Neuronal stem cell (in vitro differentiated cells): ENCODE data around the gene UBA52.
A peak's percentile ranks its signal among the peaks of the same experiment; 100 is the strongest.

Source experiments
- DNase-seq: peaks from one replicate; pipeline ENCODE4 v3.0.0-alpha.2; 2013; ENCODE audit warnings: low spot score
- H2AFZ ChIP-seq: one replicate; pipeline ENCODE4 v1.6.1; 2013; ENCODE audit warnings: mild to moderate bottlenecking, low read length, inconsistent platforms
- H2AK5ac ChIP-seq: 2 replicates; pipeline ENCODE4 v1.6.1; 2013; ENCODE audit warnings: low read depth, mild to moderate bottlenecking, inconsistent platforms, low read length, moderate library complexity, mixed read lengths
- H2BK120ac ChIP-seq: 2 replicates; pipeline ENCODE4 v1.6.1; 2013; ENCODE audit warnings: low read depth, mild to moderate bottlenecking, inconsistent platforms, low read length, moderate library complexity, mixed read lengths
- H2BK12ac ChIP-seq: one replicate; pipeline ENCODE4 v1.6.1; 2013; ENCODE audit warnings: low read length, inconsistent platforms
- H2BK15ac ChIP-seq: 2 replicates; pipeline ENCODE4 v1.6.1; 2013; ENCODE audit warnings: mild to moderate bottlenecking, low read length, inconsistent platforms, mixed read lengths
- H2BK5ac ChIP-seq: one replicate; pipeline ENCODE4 v1.6.1; 2013; ENCODE audit warnings: inconsistent platforms, mild to moderate bottlenecking, low read length, moderate library complexity
- H3K14ac ChIP-seq: one replicate; pipeline ENCODE4 v1.6.1; 2013; ENCODE audit warnings: low read length, inconsistent platforms
- H3K18ac ChIP-seq: 2 replicates; pipeline ENCODE4 v1.6.1; 2013; ENCODE audit warnings: low read length, inconsistent platforms
- H3K23ac ChIP-seq: 2 replicates; pipeline ENCODE4 v1.6.1; 2013; ENCODE audit warnings: low read depth, mild to moderate bottlenecking, mixed read lengths, low read length, inconsistent platforms; ENCODE audit not compliant: poor library complexity
- H3K27ac ChIP-seq: replicated peaks from 3 replicates; pipeline ENCODE4 v1.5.1; 2013; ENCODE audit warnings: low read length, inconsistent platforms
- H3K27me3 ChIP-seq, 3 experiments: 2 replicates each; pipeline ENCODE4 v1.6.1; 2013; ENCODE audit warnings: low read length in 3 of 3, mild to moderate bottlenecking in 2 of 3, inconsistent platforms in 1 of 3, low read depth in 1 of 3, mixed read lengths in 1 of 3, moderate library complexity in 1 of 3; ENCODE audit not compliant: control insufficient read depth in 3 of 3, insufficient read depth in 3 of 3
- H3K36me3 ChIP-seq, 2 donors: replicated peaks in 1 of 2; 2 replicates each; pipeline ENCODE4 v1.6.1; 2013; ENCODE audit warnings: low read length in 2 of 2; ENCODE audit not compliant: control insufficient read depth in 2 of 2, insufficient read depth in 2 of 2
- H3K4ac ChIP-seq: 2 replicates; pipeline ENCODE4 v1.6.1; 2013; ENCODE audit warnings: inconsistent platforms, mild to moderate bottlenecking, low read length, moderate library complexity
- H3K4me1 ChIP-seq, 2 donors: 1 replicate in 1 of 2; 2 replicates in 1 of 2; pipeline ENCODE4 v1.6.1; 2013; ENCODE audit warnings: low read length in 2 of 2, low read depth in 1 of 2; ENCODE audit not compliant: control insufficient read depth in 2 of 2, insufficient read depth in 1 of 2
- H3K4me2 ChIP-seq: one replicate; pipeline ENCODE4 v1.6.1; 2013; ENCODE audit warnings: mild to moderate bottlenecking, low read length, inconsistent platforms; ENCODE audit not compliant: insufficient read depth, poor library complexity, severe bottlenecking
- H3K4me3 ChIP-seq, 2 donors: 2 replicates each; pipeline ENCODE4 v1.5.1; 2013; ENCODE audit warnings: low read length in 2 of 2, mild to moderate bottlenecking in 2 of 2, inconsistent platforms in 1 of 2, moderate library complexity in 1 of 2
- H3K79me1 ChIP-seq: one replicate; pipeline ENCODE4 v1.6.1; 2013; ENCODE audit warnings: low read depth, mild to moderate bottlenecking, inconsistent platforms, low read length, moderate library complexity
- H3K9ac ChIP-seq: one replicate; pipeline ENCODE4 v1.6.1; 2013; ENCODE audit warnings: mild to moderate bottlenecking, low read depth, low read length, inconsistent platforms; ENCODE audit not compliant: poor library complexity
- H3K9me3 ChIP-seq, 2 donors: replicated peaks in 1 of 2; 2 replicates each; pipeline versions ENCODE3 to v1.6.1; 2013; ENCODE audit warnings: low read length in 2 of 2, mild to moderate bottlenecking in 2 of 2, inconsistent platforms in 1 of 2, low read depth in 1 of 2, mixed read lengths in 1 of 2, moderate library complexity in 1 of 2; ENCODE audit not compliant: control insufficient read depth in 2 of 2, insufficient read depth in 1 of 2
- H4K8ac ChIP-seq: one replicate; pipeline ENCODE4 v1.6.1; 2013; ENCODE audit warnings: low read depth, mild to moderate bottlenecking, inconsistent platforms, low read length, moderate library complexity
- H4K91ac ChIP-seq: one replicate; pipeline ENCODE4 v1.6.1; 2013; ENCODE audit warnings: low read length, low read depth, mild to moderate bottlenecking, inconsistent platforms; ENCODE audit not compliant: poor library complexity
- WGBS, 2 donors: extraction: QIAGEN DNeasy Blood & Tissue Kit; methylation state at CpG; one replicate each; pipeline ENCODE4 v1.1.7; 2013; ENCODE audit warnings: missing lambda C conversion rate in 2 of 2, mixed read lengths in 1 of 2; ENCODE audit not compliant: insufficient read length in 2 of 2, insufficient replicate concordance in 1 of 2; ENCODE audit errors: extremely low coverage in 2 of 2; 5-methylcytosine and 5-hydroxymethylcytosine counted together

UBA52 gene

DNA sequence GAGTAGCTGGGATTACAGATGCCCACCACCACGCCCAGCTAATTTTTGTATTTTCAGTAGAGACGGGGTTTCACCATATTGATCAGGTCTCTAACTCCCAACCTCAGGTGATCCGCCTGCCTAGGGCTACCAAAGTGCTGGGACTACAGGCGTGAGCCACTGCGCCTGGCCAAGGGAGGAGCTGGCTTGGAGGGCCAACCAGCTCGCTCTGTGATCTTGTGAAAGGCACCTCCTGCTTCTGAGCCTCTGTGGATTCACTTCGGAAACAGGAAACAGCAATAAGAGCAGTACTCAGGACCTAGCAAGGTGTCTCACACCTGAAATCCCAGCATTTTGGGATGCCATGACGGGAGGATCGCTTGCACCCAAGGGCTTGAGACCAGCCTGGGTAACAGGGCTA lies 47.8 kb upstream of the UBA52 start:
- Histone ChIP-seq H3K36me3 (peaks cover 0 to 1% of the 10 kb centered on the region in 2 donors), H3K27me3 (no peaks in the 10 kb centered on the region), H3K14ac (no peak overlapping the region), H3K23ac (no peak overlapping the region), H4K8ac (no peak overlapping the region), H3K4ac (no peak overlapping the region), H2AFZ (no peak overlapping the region), H2BK120ac (no peak overlapping the region), H2BK15ac (no peak overlapping the region), H3K18ac (no peak overlapping the region), H3K9ac (peak overlapping the region; percentile 9), H2AK5ac (no peak overlapping the region), H3K79me1 (peaks cover 6% of the 10 kb centered on the region), H3K9me3 (no peaks in the 10 kb centered on the region), H3K4me2 (no peak overlapping the region), H3K4me3 (no peak overlapping the region), H3K27ac (no peak overlapping the region), H2BK12ac (no peak overlapping the region), H4K91ac (no peak overlapping the region), H3K4me1 (peaks cover 6 to 7% of the 10 kb centered on the region in 2 donors), H2BK5ac (no peak overlapping the region)
- no peak for DNase-seq
- WGBS, 2 donors, result no CpG with 5 or more reads among the region's 9 CpGs

DNA sequence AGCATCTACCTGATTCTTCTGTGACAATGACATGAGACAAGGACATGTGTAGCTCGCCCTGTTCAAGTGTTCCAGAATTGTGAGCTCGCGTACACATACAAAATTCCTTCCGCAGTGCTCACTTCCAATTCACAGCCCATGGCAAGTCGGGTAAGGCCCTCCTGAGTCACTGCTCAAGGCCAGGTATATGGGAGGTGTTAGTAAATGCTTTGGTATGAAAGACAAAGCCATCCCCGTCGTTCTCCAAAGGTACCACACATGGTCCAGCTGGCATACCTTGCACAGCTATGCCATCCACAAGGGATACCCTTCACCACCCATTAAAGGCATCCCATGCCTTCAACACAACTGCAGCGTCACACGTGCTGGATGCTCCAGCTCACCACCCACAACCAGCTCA lies 45.3 kb upstream of the UBA52 start:
- Histone ChIP-seq H3K23ac (no peak overlapping the region), H2BK120ac (no peak overlapping the region), H3K18ac (no peak overlapping the region), H3K36me3 (peaks cover 2 to 6% of the 10 kb centered on the region in 2 donors), H2AFZ (no peak overlapping the region), H2BK15ac (no peak overlapping the region), H4K91ac (no peak overlapping the region), H2AK5ac (no peak overlapping the region), H3K4me1 (no peaks in the 10 kb centered on the region), H3K79me1 (peaks cover 2% of the 10 kb centered on the region), H3K27ac (no peak overlapping the region), H2BK5ac (no peak overlapping the region), H3K4ac (no peak overlapping the region), H3K9me3 (no peaks in the 10 kb centered on the region), H3K4me3 (peak overlapping the region in 1 of 2 donors; percentile 22), H3K9ac (no peak overlapping the region), H4K8ac (no peak overlapping the region), H3K27me3 (no peaks in the 10 kb centered on the region), H2BK12ac (no peak overlapping the region), H3K4me2 (no peak overlapping the region), H3K14ac (no peak overlapping the region)
- DNase-seq, result no peak
- WGBS, 2 donors, result no CpG with 5 or more reads among the region's 9 CpGs

DNA sequence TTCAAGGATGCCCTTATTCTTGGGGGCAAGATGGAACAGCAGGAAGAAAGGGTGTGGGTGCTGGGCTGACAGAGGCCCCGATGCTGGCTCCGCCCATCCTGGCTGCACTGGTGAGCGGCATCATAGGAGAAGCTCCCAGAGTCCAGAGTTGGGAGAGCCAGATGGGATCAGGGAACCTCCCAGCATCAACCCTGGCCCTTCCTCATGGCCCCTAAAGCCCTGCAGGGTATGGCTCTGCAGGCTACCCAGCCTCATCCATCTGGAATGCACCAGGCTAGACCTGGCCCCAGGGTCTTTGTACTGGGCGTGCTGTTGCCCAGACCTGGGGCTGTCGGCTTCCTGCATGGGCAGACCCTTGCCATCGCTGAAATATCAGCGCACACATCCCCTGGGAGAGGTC lies 41.9 kb upstream of the UBA52 start:
- Histone ChIP-seq H3K79me1 (no peaks in the 10 kb centered on the region), H3K27ac (no peak overlapping the region), H2BK15ac (no peak overlapping the region), H3K9me3 (no peaks in the 10 kb centered on the region), H4K8ac (no peak overlapping the region), H2BK5ac (no peak overlapping the region), H3K18ac (no peak overlapping the region), H3K4me3 (peak overlapping the region in 1 of 2 donors; percentile 37), H2BK12ac (no peak overlapping the region), H3K4me1 (no peaks in the 10 kb centered on the region), H4K91ac (no peak overlapping the region), H2AFZ (no peak overlapping the region), H3K4me2 (no peak overlapping the region), H2BK120ac (no peak overlapping the region), H2AK5ac (no peak overlapping the region), H3K23ac (peak overlapping the region; percentile 17), H3K27me3 (no peaks in the 10 kb centered on the region), H3K36me3 (peaks cover 23% of the 10 kb centered on the region in 2 donors), H3K4ac (no peak overlapping the region), H3K9ac (peak overlapping the region; percentile 67), H3K14ac (no peak overlapping the region)
- DNase-seq, result no peak
- no CpG with 5 or more reads among the region's 7 CpGs for WGBS, 2 donors

DNA sequence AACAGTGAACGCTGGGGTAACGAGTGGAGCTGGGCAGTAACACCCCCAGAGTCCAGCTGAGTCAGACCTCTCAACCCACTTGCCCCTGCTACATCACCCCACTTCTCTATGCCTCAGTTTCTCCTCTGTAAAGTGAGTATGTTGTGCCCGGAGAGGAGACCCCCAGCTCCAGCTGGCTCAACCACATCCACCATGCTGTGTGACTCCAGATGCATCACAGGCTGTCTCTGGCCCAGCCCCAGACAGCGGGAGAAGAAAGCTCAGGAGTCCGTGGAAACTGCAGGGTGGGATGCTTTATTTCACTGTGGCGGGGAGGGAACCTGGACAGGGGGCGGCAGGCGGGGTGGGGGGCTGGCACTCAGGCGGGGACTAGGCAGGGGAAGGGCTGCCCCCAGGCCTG lies 40.2 kb upstream of the UBA52 start:
- Histone ChIP-seq H3K18ac (no peak overlapping the region), H3K9me3 (no peaks in the 10 kb centered on the region)
- no CpG with 5 or more reads among the region's 9 CpGs for WGBS, 2 donors

More for the DNA sequence above, 40.2 kb upstream of the UBA52 start:
- Histone ChIP-seq H3K4me3 (peak overlapping the region in 1 of 2 donors; percentile 20), H3K27ac (no peak overlapping the region), H2BK5ac (no peak overlapping the region), H3K14ac (no peak overlapping the region), H2BK12ac (no peak overlapping the region), H4K91ac (no peak overlapping the region), H4K8ac (no peak overlapping the region), H2AK5ac (no peak overlapping the region), H3K23ac (no peak overlapping the region), H3K9ac (no peak overlapping the region), H3K4me1 (no peaks in the 10 kb centered on the region), H2BK120ac (no peak overlapping the region), H3K4ac (no peak overlapping the region), H3K4me2 (no peak overlapping the region), H3K27me3 (no peaks in the 10 kb centered on the region), H2AFZ (no peak overlapping the region), H2BK15ac (no peak overlapping the region), H3K36me3 (peaks cover 30 to 38% of the 10 kb centered on the region in 2 donors), H3K79me1 (no peaks in the 10 kb centered on the region)
- no peak for DNase-seq
